Activated naive CD4-positive, alpha-beta T cell treated with Interleukin-2 at 50 U/mL for 16 hours (primary cell): ENCODE data around the gene PLCB4.

ENCODE experiments used
- DNase-seq: peaks from one replicate; pipeline ENCODE4 v3.0.0-alpha.2; 2020

The PLCB4 gene

DNA sequence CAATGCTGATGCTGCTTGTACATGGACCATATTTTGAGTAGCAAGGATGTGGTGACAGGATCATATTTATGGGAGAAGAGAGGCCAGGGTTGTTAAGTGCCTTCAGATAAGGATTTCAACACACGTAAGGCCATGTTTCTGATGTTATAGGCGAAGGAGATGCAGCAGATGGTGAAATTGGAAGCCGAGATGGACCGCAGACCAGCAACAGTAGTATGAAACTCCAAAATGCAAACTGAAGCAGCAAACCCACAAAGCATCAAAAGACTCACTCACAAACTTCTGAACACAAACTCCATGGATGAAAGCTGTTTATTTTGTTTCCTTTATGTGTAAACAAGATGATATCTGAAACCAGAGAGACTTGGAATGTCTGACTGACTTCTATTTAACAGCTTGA is 409.9 kb downstream of the PLCB4 start:
- no peak for DNase-seq

DNA sequence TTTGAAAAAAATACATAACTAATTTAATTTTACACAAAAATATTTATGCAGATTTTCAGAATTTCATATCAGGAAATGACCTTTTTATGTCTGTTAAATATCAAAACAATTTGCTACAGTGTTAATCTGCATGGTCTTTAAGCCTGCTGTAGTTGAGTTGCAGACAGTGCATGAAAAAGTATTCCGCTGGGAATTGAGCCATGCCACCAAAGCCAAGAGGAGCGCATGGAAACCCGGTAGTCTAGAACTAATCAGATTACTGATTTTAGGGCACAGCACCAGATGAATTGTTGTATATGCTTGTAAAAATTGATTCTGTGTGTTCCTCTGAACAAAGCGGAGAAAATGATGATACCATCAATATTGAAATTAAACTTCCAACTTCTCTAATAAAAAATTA is 411.2 kb downstream of the PLCB4 start:
- DNase-seq = no peak

DNA sequence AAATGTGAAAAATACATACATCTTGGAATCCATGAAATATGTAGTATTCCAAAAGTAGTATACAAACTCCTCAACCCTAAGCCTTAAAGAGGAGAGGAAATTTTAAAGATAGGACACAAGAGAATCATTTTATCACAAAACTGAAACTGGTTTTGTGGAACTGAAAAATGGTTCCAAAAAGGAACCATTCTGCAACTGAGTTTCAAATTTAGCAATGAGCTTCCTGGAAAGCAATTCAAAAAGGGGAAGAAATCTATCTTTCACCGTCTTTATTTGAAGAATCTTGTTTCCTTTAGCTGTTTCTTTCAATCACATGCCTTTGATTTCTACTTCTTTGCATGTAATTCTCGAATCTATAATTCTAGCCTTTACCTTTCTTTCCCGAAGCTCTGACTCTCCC is 413.3 kb downstream of the PLCB4 start:
- DNase-seq = no peak

DNA sequence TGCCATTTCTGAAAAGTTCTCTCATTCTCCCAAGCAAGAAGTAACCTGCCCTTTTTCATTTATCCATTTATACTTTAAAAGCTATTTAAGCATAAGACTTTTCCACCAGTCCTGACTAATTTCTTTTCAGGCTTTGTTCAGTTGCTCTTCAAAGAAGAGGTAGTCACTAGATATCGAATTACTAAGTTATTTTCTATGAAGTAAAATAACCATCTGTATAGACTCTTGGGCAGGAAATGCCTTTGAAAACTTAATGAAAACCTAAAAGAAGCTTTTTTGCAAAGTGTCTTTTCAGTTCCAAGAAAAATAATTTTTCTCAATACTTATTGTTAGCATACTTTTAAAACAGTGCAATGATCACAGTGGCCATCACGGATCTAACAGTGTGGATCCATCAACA is 414.2 kb downstream of the PLCB4 start:
- DNase-seq = no peak

DNA sequence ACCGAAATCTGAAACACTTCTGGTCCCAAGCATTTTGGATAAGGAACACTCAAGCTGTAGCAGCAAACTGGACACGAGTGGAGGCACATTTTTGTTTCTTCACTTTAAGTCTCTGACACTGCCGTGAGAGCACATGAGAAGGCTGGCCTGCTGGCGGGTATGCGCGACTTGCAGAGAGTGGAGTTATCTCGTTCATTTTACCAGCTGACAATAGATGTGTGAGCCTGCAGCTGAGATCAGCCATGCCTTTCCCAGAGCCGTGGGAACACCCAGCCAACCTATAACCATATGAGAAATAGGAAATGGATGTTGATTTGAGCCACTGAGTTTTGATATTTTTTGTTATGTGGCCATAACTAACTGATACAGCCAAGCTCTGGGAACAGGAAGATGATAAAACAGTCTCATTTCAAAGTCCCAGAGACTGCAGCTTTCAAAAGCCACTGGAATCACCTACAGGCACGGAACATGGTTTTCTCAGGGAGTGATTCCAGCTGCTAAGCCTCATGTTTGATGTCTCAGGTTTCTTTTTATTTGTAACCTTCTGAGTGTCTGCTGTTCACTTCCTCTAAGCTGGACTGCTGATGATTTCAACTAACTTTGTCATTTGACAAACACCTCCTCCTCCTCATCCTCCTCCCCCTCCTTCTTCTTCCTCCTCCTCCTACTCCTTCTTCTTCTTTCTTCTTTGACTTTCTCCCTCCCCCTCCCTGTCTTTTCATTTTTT is 416.9 kb downstream of the PLCB4 start:
- DNase-seq = no peak

DNA sequence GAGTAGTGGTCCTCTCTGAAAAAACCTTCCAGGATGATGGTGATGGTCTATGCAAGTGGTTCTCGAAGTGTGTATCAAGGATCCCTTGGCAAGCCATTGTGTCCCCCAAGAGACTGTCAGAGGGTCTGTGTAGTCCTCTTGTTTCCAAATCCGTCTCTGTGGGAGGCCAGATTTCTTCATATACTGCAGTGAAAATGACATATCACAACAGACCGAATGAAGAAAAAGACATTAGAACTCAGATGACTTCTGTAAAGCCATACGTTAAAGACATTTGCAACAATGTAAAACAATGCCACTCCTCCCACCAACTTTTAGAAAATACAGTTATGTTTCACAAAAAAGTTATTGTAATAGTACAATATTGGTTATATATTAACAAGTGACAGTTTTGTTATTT is 418.3 kb downstream of the PLCB4 start:
- DNase-seq = no peak

DNA sequence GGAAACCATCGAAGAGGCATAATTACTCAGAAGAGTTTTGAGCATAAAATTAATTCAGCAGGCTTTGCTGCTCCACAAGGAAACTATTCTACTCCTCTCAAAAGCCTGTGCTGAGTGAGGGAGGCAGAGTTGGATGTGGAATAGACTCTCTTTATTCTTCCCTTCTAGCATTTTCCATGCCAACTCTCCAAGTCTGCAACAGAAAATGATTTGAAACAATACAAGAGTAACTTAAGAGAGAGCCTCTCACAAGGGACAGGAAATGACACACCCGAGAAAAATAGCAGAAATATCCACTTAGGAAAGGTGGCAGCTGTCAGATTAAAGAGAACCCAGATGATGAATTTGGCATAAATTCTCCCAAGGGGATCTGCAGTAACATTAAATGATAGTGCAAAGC is 419.2 kb downstream of the PLCB4 start:
- no peak for DNase-seq

DNA sequence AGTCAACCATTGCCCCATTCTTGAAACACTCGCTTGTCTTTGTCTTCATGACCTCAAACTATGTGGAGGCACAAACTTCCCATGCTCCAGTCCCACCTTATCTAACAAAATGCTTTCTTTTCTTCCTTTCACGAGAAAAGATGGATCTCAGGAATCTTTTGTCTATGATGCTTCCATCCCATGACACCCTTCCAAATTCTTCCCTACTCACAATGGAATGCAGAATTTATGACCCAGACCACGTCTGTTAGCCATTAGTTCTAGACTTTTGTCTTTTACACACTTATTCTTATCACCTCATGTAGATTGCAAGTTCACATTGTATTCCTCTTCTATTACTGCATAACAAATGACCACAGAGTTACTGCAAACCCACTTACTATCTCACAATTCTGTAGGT is 421.3 kb downstream of the PLCB4 start:
- no peak for DNase-seq

DNA sequence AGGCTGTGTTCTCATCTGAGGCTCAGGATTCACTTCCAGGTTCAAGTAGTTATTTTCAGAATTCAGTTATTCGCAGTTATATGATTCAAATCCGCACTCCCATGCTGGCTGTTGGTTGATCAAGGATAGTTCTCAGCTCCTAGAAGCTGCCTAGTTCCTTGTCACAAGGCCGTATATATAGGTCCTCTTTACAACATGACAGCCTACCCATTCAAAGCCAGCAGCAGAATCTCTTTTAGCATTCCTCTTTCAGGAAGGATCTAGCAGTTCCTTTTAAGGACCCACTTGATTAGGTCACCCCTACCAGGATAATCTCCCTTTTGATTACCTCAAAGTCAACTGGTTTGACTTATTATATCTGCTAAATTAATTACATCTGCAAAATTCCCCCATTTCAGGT is 421.7 kb downstream of the PLCB4 start:
- DNase-seq = no peak

DNA sequence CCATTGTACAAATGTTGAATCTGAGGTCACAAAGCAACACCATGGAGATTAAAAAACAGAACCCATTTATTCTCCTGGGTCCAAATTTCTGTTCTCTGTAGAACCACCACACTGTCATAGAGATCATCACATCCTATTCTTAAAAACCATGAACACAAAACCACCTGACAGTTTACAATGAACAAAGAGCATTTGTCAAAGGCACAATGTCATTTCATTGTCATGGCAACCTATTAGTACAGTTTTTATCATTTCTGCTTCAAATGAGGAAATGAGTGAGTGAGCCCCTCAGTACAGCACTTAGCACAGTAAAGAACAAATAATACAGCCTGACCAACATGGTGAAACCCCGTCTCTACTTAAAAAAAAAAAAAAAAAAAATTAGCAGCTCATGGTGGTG is 422.4 kb downstream of the PLCB4 start:
- no peak for DNase-seq

DNA sequence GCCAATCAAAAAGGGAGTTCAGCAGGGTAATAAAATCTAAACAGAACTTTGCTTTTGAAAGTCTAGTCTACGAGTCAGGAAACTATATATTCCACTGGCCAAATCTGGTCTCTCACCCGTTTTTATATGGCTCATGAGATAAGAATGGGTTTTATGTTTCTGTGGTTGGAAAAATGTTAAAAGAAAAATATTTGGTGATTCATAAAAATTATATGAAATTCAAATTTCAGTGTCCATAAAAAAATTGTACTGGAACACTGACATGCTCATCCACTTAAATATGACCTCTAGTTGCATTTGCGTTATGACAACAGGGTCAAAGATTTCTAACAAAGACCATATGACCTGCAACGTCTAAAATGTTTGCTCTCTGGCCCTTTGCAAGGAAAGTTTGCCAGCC is 423.2 kb downstream of the PLCB4 start:
- DNase-seq = no peak

DNA sequence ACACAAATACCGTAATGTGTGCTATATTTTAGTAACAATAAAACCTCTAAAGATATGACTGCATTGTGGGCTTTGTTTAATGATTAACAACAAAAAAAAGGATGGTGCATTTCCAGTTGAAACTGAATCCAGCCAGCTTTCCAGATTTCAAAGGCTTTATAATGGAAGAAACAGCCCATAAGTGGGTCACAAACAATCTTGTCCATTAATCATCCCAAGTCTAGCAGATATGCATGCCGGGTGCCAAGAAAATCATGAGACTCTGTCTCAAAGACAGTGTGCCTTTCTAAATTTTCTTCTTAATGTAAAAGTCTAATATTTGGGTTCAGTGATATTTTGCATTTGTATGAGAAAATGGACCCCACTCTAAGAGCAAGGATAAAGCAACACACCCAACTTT is 424.9 kb downstream of the PLCB4 start:
- no peak for DNase-seq

DNA sequence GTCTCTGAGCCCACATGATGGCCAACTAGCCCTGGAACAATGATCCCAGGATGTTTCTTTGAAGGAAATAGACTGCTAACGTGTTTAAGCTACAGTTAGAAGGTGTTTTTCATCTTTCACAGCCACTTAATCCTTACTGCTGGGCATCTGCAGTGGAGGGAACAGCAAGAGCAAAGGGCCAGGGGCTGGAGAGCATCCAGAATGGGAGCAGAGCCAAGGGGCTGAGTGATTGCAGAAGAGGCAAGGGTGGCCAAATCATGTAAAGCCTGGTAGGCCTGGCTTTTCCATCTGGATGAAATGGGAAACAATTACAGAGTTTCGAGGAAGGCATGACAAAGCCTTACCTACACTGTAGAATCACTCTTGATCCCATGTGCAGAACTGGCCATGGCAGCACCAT is 426.8 kb downstream of the PLCB4 start:
- DNase-seq = no peak

DNA sequence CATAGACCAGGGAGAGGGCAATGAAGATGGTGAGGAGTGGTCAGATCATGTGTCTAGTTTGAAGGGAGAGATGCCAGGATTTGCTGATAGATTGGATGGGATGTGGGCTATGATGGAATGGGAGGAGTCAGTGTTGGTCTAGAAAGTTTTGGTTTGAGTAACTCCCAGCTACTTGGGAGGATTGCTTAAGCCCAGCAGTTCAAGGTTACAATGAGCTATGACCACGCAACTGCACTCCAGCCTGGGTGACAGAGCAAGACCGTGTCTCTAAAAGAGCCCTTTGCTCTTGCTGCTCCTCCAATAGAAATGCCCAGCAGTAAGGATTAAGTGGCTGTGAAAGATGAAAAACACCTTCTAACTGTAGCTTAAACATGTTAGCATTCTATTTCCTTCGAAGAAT is 427.3 kb downstream of the PLCB4 start:
- DNase-seq = no peak

DNA sequence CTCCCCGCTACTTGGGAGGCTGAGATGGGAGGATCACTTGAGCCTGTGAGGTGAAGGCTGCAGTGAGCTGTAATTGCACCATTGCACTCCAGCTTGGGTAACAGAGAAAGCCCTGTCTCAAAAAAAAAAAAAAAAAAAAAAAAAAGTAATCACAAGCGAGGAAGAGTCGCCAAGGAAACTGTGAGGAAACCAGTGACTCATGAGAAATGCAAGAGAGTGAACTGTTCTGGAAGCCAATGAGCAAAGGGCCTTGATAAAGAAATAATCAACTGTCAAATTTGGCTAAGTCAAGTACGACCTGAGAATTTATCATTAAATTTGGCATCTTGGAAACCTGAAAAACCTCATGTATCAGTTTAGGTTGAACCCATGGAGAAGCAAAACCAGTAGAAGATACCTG is 429.4 kb downstream of the PLCB4 start:
- no peak for DNase-seq

DNA sequence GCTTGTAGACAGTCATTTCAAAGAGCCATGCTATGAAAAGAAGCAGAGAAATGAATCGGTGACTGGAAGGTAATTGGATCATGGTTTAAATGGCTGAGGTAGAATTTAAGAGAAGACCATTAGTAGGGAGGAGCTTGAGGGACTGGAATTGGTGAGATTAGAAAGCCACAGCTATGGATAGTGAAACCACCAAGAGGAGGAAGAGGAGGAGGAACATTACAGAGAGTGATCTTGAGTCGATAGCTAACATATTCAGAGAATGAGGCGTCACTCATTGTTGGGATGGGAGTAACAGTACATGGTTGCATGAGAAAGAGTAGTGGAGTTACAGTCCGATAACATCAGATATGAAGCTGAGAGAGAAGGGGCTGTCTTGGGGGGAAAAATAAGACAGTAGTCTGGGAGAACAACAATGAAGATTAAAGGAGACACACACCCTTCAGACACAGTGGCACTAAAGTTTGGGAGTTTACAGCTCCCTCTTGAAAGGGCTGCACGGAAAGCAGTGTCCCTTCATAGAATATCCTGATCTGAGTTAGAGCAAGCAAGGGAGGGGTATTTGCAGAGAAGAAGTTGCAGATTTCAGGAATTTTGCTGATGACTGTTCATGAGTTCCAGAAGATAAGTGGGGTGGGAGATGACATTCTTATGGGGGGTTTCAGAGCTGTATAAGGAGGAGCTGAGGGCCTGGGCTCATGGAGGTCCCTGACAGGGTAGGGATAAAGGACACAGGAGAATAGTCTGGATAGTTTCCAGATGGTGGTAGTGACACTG is 430.4 kb downstream of the PLCB4 start:
- DNase-seq = no peak

DNA sequence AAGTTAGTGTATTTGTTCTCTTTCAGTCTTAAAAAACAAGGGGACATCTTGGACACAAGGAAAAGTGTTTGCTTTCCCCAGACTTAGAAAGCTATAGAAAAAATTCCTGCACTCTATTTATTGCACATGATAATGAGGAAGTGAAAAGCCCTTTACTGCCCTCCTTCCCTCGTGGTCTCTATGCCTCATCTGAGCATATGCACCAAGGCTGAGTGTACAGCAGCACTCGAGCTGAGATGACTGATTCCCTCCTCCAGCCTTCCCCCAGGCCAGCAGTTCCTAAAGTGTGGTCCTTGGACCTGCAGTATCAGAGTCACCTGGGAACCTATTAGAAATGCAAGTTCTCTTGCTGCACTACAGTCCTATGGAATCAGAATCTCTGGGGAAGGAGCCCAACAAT is 431.2 kb downstream of the PLCB4 start:
- no peak for DNase-seq

DNA sequence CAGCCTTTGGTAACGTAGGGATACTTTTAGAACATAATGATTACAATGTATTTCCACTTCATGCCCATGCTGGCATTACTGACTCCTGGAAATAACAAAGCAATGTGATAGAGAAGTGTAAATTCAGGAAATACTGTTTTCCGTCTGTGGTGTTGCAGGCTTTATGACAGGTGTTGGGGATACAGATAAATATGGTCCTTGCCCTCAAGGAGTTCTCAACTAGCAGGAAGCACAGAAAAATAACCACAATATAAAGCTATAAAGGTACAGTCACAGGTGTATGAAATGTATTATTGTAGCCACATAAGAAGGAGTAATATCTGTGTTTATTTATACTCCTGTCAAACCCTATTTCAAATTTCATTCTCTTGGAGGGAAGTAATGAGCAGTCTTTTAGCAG is 432.6 kb downstream of the PLCB4 start:
- DNase-seq = no peak

DNA sequence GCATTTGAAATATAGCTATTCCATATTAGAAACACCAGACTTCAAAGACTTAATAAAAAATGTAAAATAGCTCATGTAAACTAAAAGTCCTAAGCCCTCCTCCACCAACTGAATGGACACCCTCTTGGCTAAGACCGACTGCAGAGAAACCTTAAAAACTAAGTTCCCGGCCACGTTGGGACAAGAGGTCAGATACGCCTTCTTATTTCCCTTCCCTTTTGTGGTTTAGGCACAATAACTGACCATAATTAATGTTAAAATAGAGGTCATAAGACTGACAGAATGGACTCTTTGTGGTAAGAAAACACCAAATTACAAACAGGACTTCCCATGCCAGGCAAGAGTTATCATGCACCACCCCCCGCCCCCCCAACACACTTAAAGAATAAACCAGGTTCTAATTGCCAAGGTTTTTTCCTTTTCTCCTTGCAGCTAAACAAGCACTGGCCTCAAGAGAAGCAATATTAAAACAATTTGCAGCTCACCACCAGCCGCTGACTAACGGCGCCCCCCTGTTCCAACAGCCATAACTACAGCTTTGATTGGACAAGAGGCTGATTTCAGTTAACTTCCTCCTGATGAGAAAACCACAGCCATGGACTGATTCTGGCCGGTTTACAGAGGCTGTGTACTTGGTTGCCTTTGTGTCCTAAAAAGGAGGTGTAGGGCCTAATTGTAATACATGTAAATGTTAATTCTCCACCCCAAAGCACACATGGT is 434.8 kb downstream of the PLCB4 start:
- no peak for DNase-seq

DNA sequence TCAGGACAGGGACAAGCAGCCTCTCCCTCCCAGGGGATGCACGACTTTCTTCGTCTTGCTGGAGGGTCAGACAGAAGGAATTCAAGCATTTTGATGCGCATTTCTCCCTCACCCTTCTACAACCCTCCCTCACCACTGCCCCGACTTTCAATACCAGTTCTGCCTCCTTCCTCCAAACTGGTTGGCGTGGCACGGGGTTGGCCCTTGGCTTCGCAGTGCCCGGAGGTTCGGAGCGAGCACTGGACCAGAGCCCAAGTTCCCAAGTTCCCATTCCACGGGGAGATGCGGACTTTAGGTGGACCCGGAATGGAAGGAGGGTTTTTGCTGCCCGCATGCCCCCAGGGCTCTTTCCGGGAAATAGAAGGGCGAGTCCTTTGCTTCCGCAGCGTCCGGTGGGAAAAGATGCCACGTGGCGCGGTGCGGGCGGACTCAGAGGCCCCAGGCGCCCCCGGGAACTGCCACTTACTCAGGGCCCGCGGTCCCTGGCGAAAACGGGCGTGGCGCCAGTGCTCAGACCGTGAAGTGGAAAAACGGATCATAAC is 437.5 kb downstream of the PLCB4 start:
- no peak for DNase-seq

DNA sequence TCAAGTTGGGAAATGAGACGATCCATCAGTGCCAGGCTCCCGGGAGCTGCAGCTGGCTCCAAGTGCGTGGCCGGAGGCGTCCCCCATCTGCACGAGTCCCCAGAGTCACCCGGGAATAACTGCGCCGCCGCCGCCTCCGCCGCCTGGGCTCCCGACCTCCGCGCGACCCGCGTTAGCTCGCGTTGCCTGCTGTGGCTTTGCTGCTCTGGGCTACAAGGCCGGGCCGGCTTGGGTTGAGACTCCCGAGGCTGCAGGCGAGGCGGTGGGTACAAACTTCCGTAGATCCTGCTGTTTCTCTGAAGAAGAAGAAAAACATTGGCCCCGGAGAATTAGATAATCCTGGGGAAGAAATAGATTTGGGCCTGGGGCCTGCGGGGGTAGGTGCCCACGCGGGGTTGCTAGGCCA is 438.1 kb downstream of the PLCB4 start:
- no peak for DNase-seq

DNA sequence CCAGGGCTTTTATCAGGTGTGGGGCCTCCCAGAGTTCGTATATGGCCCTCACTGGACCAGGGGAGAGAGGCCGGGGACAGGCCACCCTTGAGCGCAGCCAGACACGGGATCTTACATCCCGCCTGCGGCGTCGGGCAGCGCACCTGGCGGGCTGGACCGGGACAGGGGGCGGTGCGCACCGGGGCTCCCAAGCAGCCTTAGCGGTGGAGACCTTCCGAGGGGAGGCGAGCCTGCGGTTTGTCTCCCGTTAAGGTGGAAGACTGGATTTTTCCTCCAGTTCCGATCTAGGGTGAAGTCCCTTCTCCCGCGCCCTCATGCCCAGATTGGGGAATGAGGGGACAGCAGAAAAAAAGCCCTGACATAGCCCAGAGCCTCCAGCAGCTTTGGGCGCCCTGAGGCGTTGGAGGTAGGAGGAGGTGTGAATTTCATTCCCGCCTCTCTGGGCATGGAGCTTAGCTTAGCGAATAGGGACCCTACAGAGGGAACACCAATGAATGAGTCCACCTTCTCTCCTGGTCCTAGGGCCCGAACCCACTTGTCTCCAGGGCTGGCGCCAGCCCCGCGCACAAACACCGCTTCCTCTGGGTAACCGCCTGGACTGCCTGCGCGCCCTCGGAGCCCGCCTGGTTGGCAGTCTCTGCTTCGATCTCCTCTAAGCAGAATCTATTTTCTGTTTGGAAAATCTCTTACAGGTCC is 438.8 kb downstream of the PLCB4 start:
- no peak for DNase-seq

DNA sequence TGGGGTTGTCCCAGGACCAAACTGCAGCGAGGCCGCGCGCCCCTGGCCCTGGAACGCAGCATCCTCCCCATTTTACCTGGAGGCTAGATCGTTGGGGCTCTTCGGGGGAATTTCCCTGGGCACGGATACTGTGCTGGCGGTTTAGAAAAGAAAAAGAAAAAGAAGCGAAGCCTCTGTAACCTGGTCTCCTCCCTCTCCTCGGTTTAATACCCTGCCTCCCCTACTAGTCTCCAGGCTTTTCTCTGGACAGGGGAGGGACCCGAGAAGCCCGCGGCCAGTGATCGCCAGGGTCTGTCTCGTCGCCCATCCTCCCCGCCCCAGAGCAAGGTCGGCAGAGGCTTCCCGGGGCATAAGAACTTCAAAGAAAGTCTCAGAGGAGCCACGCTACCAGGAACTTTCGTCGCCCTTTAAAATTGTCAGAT is 439.4 kb downstream of the PLCB4 start:
- DNase-seq = no peak
